ENCODE measurements around the gene PLBD2.

The PLBD2 gene

DNA sequence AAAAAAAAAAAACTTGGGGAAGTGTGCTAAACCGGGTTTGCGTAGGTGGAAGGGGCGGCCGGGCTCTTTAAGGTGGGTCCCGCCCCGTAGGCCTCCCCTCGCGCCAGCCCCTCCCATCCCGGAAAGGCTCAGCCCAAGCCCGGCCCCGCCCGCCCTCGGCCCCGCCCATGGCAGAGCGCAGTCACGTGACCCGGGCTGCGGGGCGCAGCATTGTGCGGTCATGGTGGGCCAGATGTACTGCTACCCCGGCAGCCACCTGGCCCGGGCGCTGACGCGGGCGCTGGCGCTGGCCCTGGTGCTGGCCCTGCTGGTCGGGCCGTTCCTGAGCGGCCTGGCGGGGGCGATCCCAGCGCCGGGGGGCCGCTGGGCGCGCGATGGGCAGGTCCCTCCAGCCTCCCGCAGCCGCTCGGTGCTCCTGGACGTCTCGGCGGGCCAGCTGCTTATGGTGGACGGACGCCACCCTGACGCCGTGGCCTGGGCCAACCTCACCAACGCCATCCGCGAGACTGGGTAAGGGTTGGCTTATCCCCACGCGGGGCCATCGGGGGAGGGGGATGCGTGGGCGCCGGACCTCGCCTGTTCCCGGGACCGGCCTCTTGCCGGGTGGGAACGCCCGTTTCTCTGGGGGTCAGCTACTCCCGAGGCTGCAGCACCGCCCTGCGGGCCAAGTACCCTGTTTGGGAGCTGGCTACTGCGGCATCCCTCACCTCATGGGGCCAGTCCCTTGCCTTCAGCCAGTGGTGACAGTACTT, at the start of gene PLBD2:
TSS of gene PLBD2 (plus strand) at position 207 of the 752 bp plus-strand sequence. CDS start at position 221, 14 bp downstream.
- peak within 1 kb of the TSS; percentile 77 for H3K4me2 ChIP-seq (ENCODE audit: insufficient read depth, low read length)
- no peaks in the 10 kb centered on the region for H3K27me3 ChIP-seq (ENCODE audit: insufficient read depth, low read length, poor library complexity)
- H3K27ac ChIP-seq (ENCODE audit: low read length): peak within 1 kb of the TSS; percentile 59
- peak; percentile 94 for ATAC-seq (ENCODE audit: insufficient read depth, low read depth)
- peak; percentile 94 for DNase-seq
- no peaks in the 10 kb centered on the region for H3K36me3 ChIP-seq (ENCODE audit: insufficient read depth, low read length)
- H2AFZ ChIP-seq (ENCODE audit: low read depth, low read length): peak within 1 kb of the TSS; percentile 88
- no peaks in the 10 kb centered on the region for H3K9me3 ChIP-seq (ENCODE audit: insufficient read depth, low read length, severe bottlenecking)
- H3K4me3 ChIP-seq (ENCODE audit: low read depth in 1 of 2, low read length in 2 of 2): peak within 1 kb of the TSS in 1 of 2 experiments; percentile 59; a peak in 3 of 4 replicates
- H3K4me1 ChIP-seq (ENCODE audit: insufficient read depth, low read length): peaks cover 23% of the 10 kb centered on the region
- H3K79me2 ChIP-seq (ENCODE audit: insufficient read depth, low read length): no peaks in the 10 kb centered on the region
- H3K9ac ChIP-seq (ENCODE audit: low read depth, low read length): peak within 1 kb of the TSS; percentile 55
- TF ChIP-seq EZH2 (IDR thresholded peaks at IDR 0.05; ENCODE audit: borderline replicate concordance, low read depth, low read length, severe bottlenecking): no peak
- TF ChIP-seq, protein P1, sequence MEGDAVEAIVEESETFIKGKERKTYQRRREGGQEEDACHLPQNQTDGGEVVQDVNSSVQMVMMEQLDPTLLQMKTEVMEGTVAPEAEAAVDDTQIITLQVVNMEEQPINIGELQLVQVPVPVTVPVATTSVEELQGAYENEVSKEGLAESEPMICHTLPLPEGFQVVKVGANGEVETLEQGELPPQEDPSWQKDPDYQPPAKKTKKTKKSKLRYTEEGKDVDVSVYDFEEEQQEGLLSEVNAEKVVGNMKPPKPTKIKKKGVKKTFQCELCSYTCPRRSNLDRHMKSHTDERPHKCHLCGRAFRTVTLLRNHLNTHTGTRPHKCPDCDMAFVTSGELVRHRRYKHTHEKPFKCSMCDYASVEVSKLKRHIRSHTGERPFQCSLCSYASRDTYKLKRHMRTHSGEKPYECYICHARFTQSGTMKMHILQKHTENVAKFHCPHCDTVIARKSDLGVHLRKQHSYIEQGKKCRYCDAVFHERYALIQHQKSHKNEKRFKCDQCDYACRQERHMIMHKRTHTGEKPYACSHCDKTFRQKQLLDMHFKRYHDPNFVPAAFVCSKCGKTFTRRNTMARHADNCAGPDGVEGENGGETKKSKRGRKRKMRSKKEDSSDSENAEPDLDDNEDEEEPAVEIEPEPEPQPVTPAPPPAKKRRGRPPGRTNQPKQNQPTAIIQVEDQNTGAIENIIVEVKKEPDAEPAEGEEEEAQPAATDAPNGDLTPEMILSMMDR (IDR thresholded peaks at IDR 0.05; ENCODE audit: borderline replicate concordance, extremely low read depth, low read length, poor library complexity, severe bottlenecking): peak; percentile 12
- H4K20me1 ChIP-seq (ENCODE audit: insufficient read depth, low read length): no peaks in the 10 kb centered on the region

DNA sequence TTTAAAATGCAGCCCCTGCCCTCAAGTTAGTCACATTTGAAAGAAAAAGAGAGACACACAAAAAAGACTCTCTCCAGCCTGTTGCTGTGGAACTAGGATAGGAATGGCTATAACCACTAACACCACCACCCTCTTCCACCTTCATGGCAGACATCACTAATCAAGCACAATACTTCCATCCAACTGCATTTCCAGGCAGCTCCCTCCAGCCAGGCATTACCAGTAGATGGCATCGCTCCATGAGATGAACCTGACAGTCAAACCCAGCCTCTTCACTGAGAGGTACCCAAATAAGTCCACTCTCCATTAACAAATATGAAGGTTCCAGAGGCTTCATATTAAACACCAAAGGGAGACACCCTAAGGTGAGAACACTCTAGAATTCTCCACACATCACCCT, 47.9 kb upstream of the PLBD2 start:
- Histone ChIP-seq H3K4me1 (ENCODE audit: insufficient read depth, low read length) (no peaks in the 10 kb centered on the region), H3K27ac (ENCODE audit: low read length) (no peak overlapping the region), H3K79me2 (ENCODE audit: insufficient read depth, low read length) (no peaks in the 10 kb centered on the region), H3K4me2 (ENCODE audit: insufficient read depth, low read length) (no peak overlapping the region), H3K4me3 (ENCODE audit: low read depth in 1 of 2, low read length in 2 of 2) (no peak overlapping the region), H3K27me3 (ENCODE audit: insufficient read depth, low read length, poor library complexity) (no peaks in the 10 kb centered on the region), H2AFZ (ENCODE audit: low read depth, low read length) (no peak overlapping the region), H3K9ac (ENCODE audit: low read depth, low read length) (no peak overlapping the region), H4K20me1 (ENCODE audit: insufficient read depth, low read length) (no peaks in the 10 kb centered on the region), H3K36me3 (ENCODE audit: insufficient read depth, low read length) (peaks cover 73% of the 10 kb centered on the region), H3K9me3 (ENCODE audit: insufficient read depth, low read length, severe bottlenecking) (no peaks in the 10 kb centered on the region)
- peak; percentile 32 for DNase-seq
- no peak for TF ChIP-seq EZH2 (IDR thresholded peaks at IDR 0.05; ENCODE audit: borderline replicate concordance, low read depth, low read length, severe bottlenecking)
- TF ChIP-seq, protein P1 (IDR thresholded peaks at IDR 0.05; ENCODE audit: borderline replicate concordance, extremely low read depth, low read length, poor library complexity, severe bottlenecking): peak; percentile 46
- ATAC-seq (ENCODE audit: insufficient read depth, low read depth): peak; percentile 36; the same call in 1 of the 3 replicates

DNA sequence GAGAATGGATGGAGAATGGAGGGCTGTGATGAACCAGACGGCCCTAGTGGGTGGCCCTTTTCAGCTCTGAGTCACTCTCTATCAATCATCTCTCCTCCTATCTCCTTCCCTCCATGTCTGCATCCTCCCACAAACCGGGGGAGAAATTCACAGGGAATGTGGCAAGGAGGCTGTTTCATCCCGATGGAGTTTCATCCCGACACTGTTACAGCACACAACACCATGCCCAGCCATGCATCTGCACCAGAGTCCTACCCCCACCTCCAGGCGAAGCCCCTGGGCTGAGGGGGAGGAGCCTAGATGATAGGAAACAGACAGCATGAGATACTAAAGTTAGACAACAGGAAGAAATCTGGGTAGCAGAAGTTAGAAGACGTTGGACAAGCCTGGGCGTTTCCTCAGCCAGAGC, 44.3 kb upstream of the PLBD2 start:
- Histone ChIP-seq H4K20me1 (ENCODE audit: insufficient read depth, low read length) (no peaks in the 10 kb centered on the region), H3K4me3 (ENCODE audit: low read depth in 1 of 2, low read length in 2 of 2) (no peak overlapping the region), H3K4me2 (ENCODE audit: insufficient read depth, low read length) (no peak overlapping the region), H3K4me1 (ENCODE audit: insufficient read depth, low read length) (no peaks in the 10 kb centered on the region), H2AFZ (ENCODE audit: low read depth, low read length) (no peak overlapping the region), H3K9me3 (ENCODE audit: insufficient read depth, low read length, severe bottlenecking) (no peaks in the 10 kb centered on the region), H3K79me2 (ENCODE audit: insufficient read depth, low read length) (no peaks in the 10 kb centered on the region), H3K27me3 (ENCODE audit: insufficient read depth, low read length, poor library complexity) (no peaks in the 10 kb centered on the region), H3K9ac (ENCODE audit: low read depth, low read length) (no peak overlapping the region), H3K27ac (ENCODE audit: low read length) (no peak overlapping the region), H3K36me3 (ENCODE audit: insufficient read depth, low read length) (peaks cover 84% of the 10 kb centered on the region)
- no peak for ATAC-seq (ENCODE audit: insufficient read depth, low read depth)
- no peak for TF ChIP-seq EZH2 (IDR thresholded peaks at IDR 0.05; ENCODE audit: borderline replicate concordance, low read depth, low read length, severe bottlenecking)
- TF ChIP-seq, protein P1 (IDR thresholded peaks at IDR 0.05; ENCODE audit: borderline replicate concordance, extremely low read depth, low read length, poor library complexity, severe bottlenecking): no peak
- no peak for DNase-seq
